HepG2 (cell line): ENCODE measurements around the gene KCNB1. TPM values are rescaled to one million over a fixed set of nuclear protein-coding genes. Genes with fewer than 3 reads are reported as not detected.
A peak's percentile ranks its signal among the peaks of the same experiment; 100 is the strongest.

Source experiments
- AFF4 ChIP-seq: sonication (generic); formaldehyde crosslinking; IDR thresholded peaks from 2 replicates; pipeline ENCODE4 v1.4.0; 2020; ENCODE audit warnings: missing genetic modification reagents
- ATF2 ChIP-seq: sonication (generic); formaldehyde crosslinking; IDR thresholded peaks from 2 replicates; pipeline ENCODE4 v1.4.0; 2020; ENCODE audit warnings: missing genetic modification reagents
- KLF12 ChIP-seq: sonication (generic); formaldehyde crosslinking; IDR thresholded peaks from 2 replicates; pipeline ENCODE4 v1.4.0; 2020; ENCODE audit warnings: missing genetic modification reagents, borderline replicate concordance
- NCOA5 ChIP-seq: sonication (generic); formaldehyde crosslinking; IDR thresholded peaks from 2 replicates; pipeline ENCODE4 v1.4.0; 2020; ENCODE audit warnings: missing genetic modification reagents
- PPARG ChIP-seq: conservative IDR thresholded peaks from 2 replicates; pipeline ENCODE4 v1.6.1; 2016; ENCODE audit warnings: missing biosample characterization, missing genetic modification reagents
- RARG ChIP-seq: sonication (generic); formaldehyde crosslinking; IDR thresholded peaks from 2 replicates; pipeline ENCODE4 v1.4.0; 2020; ENCODE audit warnings: low read depth, mild to moderate bottlenecking, missing genetic modification reagents
- SETDB1 ChIP-seq: sonication (generic); formaldehyde crosslinking; IDR thresholded peaks from 2 replicates; pipeline ENCODE4 v1.5.1; 2020; ENCODE audit warnings: missing genetic modification reagents, mild to moderate bottlenecking, borderline replicate concordance
- THAP8 ChIP-seq: sonication (generic); formaldehyde crosslinking; IDR thresholded peaks from 2 replicates; pipeline ENCODE4 v1.5.1; 2020; ENCODE audit warnings: missing genetic modification reagents, mild to moderate bottlenecking, borderline replicate concordance
- ZBTB44 ChIP-seq: sonication (generic); formaldehyde crosslinking; IDR thresholded peaks from 2 replicates; pipeline ENCODE4 v1.4.0; 2020; ENCODE audit warnings: missing genetic modification reagents
- ZNF275 ChIP-seq: sonication (generic); formaldehyde crosslinking; IDR thresholded peaks from 2 replicates; pipeline ENCODE4 v1.8.0; 2022; ENCODE audit warnings: missing genetic modification reagents, mild to moderate bottlenecking, inconsistent platforms, borderline replicate concordance
- ZNF512 ChIP-seq: sonication (generic); formaldehyde crosslinking; IDR thresholded peaks from 2 replicates; pipeline ENCODE4 v1.4.0; 2020; ENCODE audit warnings: mild to moderate bottlenecking, missing genetic modification reagents
- ZNF619 ChIP-seq: sonication (generic); formaldehyde crosslinking; IDR thresholded peaks from 2 replicates; pipeline ENCODE4 v1.4.0; 2020; ENCODE audit warnings: mild to moderate bottlenecking, missing genetic modification reagents
- ZNF691 ChIP-seq: sonication (generic); formaldehyde crosslinking; IDR thresholded peaks from 2 replicates; pipeline ENCODE4 v1.4.0; 2020; ENCODE audit warnings: missing genetic modification reagents, low read depth, mild to moderate bottlenecking, borderline replicate concordance
- ZNF720 ChIP-seq: sonication (generic); formaldehyde crosslinking; IDR thresholded peaks from 2 replicates; pipeline ENCODE4 v1.4.0; 2020; ENCODE audit warnings: missing genetic modification reagents
- polyA plus RNA-seq, 8 experiments: library from polyadenylated mRNA; depleted of rRNA in 3 of 8; stranded (reverse) in 7 of 8; unstranded in 1 of 8; fragments of >200 nt; fragmentation: Illumina TruSeq in 4 of 8; extraction: Trizol in 4 of 8; gene quantifications; 2 replicates each; pipeline versions ENCODE4 v1.2.1 to v1.2.3, GENCODE V29; 2011 to 2016; ENCODE audit warnings: low read depth in 4 of 8, missing spikeins in 1 of 8, mixed read lengths in 1 of 8; ENCODE audit not compliant: insufficient read depth in 1 of 8
- total RNA-seq, 5 experiments: library from RNA; depleted of rRNA; stranded (reverse); fragments of >200 nt; fragmentation: Illumina TruSeq; extraction: Trizol; gene quantifications; 2 replicates each; pipeline ENCODE4 v1.2.3, GENCODE V29; 2016; ENCODE audit warnings: low read depth in 1 of 5

Gene KCNB1
- total and polyA plus RNA-seq, 2 of the 13 experiments (the other 11 are each of a cell fraction or from before 2014, with no cell fraction given): 0.02 TPM; not detected in 1

- no peak for TF ChIP-seq AFF4
- TF ChIP-seq KLF12: peak; percentile 85
- TF ChIP-seq ZNF691 (CRISPR knock-in tag): peak; percentile 47; the same call in 1 of the 2 replicates
- TF ChIP-seq RARG: no peak; the same call in 1 of the 2 replicates
- 0 out of 2 replicates have a peak, but pooled peaks have one; percentile 45 for TF ChIP-seq ATF2 (CRISPR knock-in tag)
- no peak for TF ChIP-seq NCOA5 (CRISPR knock-in tag)
- peak; percentile 88; the same call in 1 of the 2 replicates for TF ChIP-seq ZNF720 (CRISPR knock-in tag)
- TF ChIP-seq ZNF512: no peak
- peak; percentile 27; the same call in 1 of the 2 replicates for TF ChIP-seq ZNF275 (CRISPR knock-in tag)
- peak; percentile 95 for TF ChIP-seq ZBTB44 (CRISPR knock-in tag)
- TF ChIP-seq ZNF619 (CRISPR knock-in tag): no peak
- TF ChIP-seq THAP8 (CRISPR knock-in tag): no peak
- TF ChIP-seq SETDB1 (CRISPR knock-in tag): no peak
- TF ChIP-seq PPARG (CRISPR knock-in tag): peak; percentile 57; the same call in 1 of the 2 replicates
Measured at GRCh38 chr20:49482621-49483017, at the start of gene KCNB1 (continued).
